ENCODE data around the gene TNPO1. TPM values are rescaled to one million over a fixed set of nuclear protein-coding genes. Genes with fewer than 3 reads are reported as not detected.
A peak's percentile ranks its signal among the peaks of the same experiment; 100 is the strongest.

TNPO1 gene
- polyA plus RNA-seq, 2 of the 4 experiments (the other 2 are of a cell fraction) = 199 to 350 TPM

GRCh38 chr5:72829707-72830106 lies 13.2 kb downstream of the TNPO1 start:
- Histone ChIP-seq H3K4me3 (no peak overlapping the region), H3K4me2 (peak overlapping the region; percentile 33), H3K27ac (0 out of 6 replicates have a peak overlapping the region, but pooled peaks of 1 of the 2 experiments have one; percentile 8), H3K9me3 (no peaks in the 10 kb centered on the region), H3K4me1 (peaks cover 74% of the 10 kb centered on the region)
- TF ChIP-seq SMC3 (IDR thresholded peaks at IDR 0.05) (no peak), TP53 (CRISPR knock-in tag; IDR thresholded peaks at IDR 0.05) (no peak), CBX2 (IDR thresholded peaks at IDR 0.05; ENCODE audit: borderline replicate concordance, low read depth) (no peak), FOSB (CRISPR knock-in tag; IDR thresholded peaks at IDR 0.05) (no peak), FOXS1 (CRISPR knock-in tag; IDR thresholded peaks at IDR 0.05) (no peak), NFE2L2 (conservative IDR thresholded peaks at IDR 0.05; ENCODE audit: low read length) (no peak), MAZ (IDR thresholded peaks at IDR 0.05; ENCODE audit: borderline replicate concordance, low read depth, low read length) (no peak), KDM5A (IDR thresholded peaks at IDR 0.05) (no peak), E2F6 (IDR thresholded peaks at IDR 0.05; ENCODE audit: borderline replicate concordance, low read depth) (no peak), MYC (IDR thresholded peaks at IDR 0.05; ENCODE audit: borderline replicate concordance, low read length) (no peak), NR3C1 (IDR thresholded peaks at IDR 0.05) (no peak), RCOR1 (IDR thresholded peaks at IDR 0.05; ENCODE audit: low read depth, low read length) (no peak), ZSCAN20 (CRISPR knock-in tag; IDR thresholded peaks at IDR 0.05) (no peak)
- DNase-seq (ENCODE audit: low read depth in 1 of 2, low spot score in 1 of 2) (no peak), ATAC-seq (peak in 1 of 2 experiments; percentile 65; a peak in 3 of 6 replicates), FAIRE-seq (no peak)
- ChIA-PET CTCF (interaction anchor here (0.6 to 3.1 kb wide), 9 partner anchors 9 to 474 kb away, joined by 3 to 11 read pairs (median 4); no protein-coding TSS in a partner anchor), POLR2A (interaction anchor here (0.9 kb wide), 1 partner anchor 13 kb away, joined by 3 read pairs; no protein-coding TSS in a partner anchor)

- POLR2A ChIA-PET = interaction anchor here (0.9 kb wide), 1 partner anchor 13 kb away, joined by 3 read pairs; no protein-coding TSS in a partner anchor
Measured at GRCh38 chr5:72830362-72830761, 13.9 kb downstream of the TNPO1 start.

GRCh38 chr5:72831685-72832084 lies 15.2 kb downstream of the TNPO1 start:
- DNase-seq (ENCODE audit: low read depth in 1 of 2, low spot score in 1 of 2) (no peak), FAIRE-seq (no peak), ATAC-seq (no peak)
- Histone ChIP-seq H3K9me3 (no peaks in the 10 kb centered on the region), H3K4me3 (no peak overlapping the region), H3K4me1 (peaks cover 83% of the 10 kb centered on the region), H3K4me2 (no peak overlapping the region), H3K27ac (no peak overlapping the region)
- POLR2A ChIA-PET = no interaction called here
- CTCF ChIA-PET = interaction anchor here (3.1 kb wide), 1 partner anchor 12 kb away, joined by 11 read pairs; no protein-coding TSS in a partner anchor
- 93% methylated on average over 4 of the region's 4 CpGs for WGBS (ENCODE audit: missing lambda C conversion rate)
- no peak for TF ChIP-seq NR3C1 (IDR thresholded peaks at IDR 0.05)
- TF ChIP-seq KDM1A (IDR thresholded peaks at IDR 0.05; ENCODE audit: low read depth) = no peak
- no peak for TF ChIP-seq RFX5 (IDR thresholded peaks at IDR 0.05)
- no peak for TF ChIP-seq USF2 (IDR thresholded peaks at IDR 0.05)
- TF ChIP-seq ATOH8 (CRISPR knock-in tag; IDR thresholded peaks at IDR 0.05; ENCODE audit: low read depth) = no peak
- no peak for TF ChIP-seq CBX2 (IDR thresholded peaks at IDR 0.05; ENCODE audit: borderline replicate concordance, low read depth)

More at GRCh38 chr5:72830362-72830761, 13.9 kb downstream of the TNPO1 start:
- CTCF ChIA-PET = interaction anchor here (1.2 to 3.1 kb wide), 7 partner anchors 8 to 474 kb away, joined by 3 to 11 read pairs (median 4); no protein-coding TSS in a partner anchor
- FAIRE-seq (no peak), ATAC-seq (no peak), DNase-seq (ENCODE audit: low read depth in 1 of 2, low spot score in 1 of 2) (no peak)
- H3K4me2 ChIP-seq = peak overlapping the region; percentile 33
- H3K9me3 ChIP-seq = no peaks in the 10 kb centered on the region
- H3K27ac ChIP-seq = no peak overlapping the region
- no peak overlapping the region for H3K4me3 ChIP-seq
- peaks cover 81% of the 10 kb centered on the region for H3K4me1 ChIP-seq
- no peak for TF ChIP-seq EP300 (IDR thresholded peaks at IDR 0.05)
- no peak for TF ChIP-seq JUNB (IDR thresholded peaks at IDR 0.05)
- no peak for TF ChIP-seq RNF2 (IDR thresholded peaks at IDR 0.05; ENCODE audit: borderline replicate concordance, low read depth)
- TF ChIP-seq PHF8 (IDR thresholded peaks at IDR 0.05; ENCODE audit: borderline replicate concordance, low read depth) = no peak
- TF ChIP-seq MAX (IDR thresholded peaks at IDR 0.05) = no peak
- TF ChIP-seq NR3C1 (IDR thresholded peaks at IDR 0.05) = no peak
- no peak for TF ChIP-seq CBX8 (IDR thresholded peaks at IDR 0.05)
- no peak for TF ChIP-seq SMC3 (IDR thresholded peaks at IDR 0.05)
- TF ChIP-seq NPAS2 (CRISPR knock-in tag; IDR thresholded peaks at IDR 0.05; ENCODE audit: borderline replicate concordance) = no peak
- TF ChIP-seq HES2 (IDR thresholded peaks at IDR 0.05) = no peak
- 72% methylated on average over 2 of the region's 2 CpGs for WGBS (ENCODE audit: missing lambda C conversion rate)

Data from A549 (cell line).